Measurements from ENCODE around the gene MASP1. TPM values are rescaled to one million over a fixed set of nuclear protein-coding genes. Genes with fewer than 3 reads are reported as not detected.

Gene MASP1
- total RNA-seq, 1 donor from 2014 or later = not detected

DNA sequence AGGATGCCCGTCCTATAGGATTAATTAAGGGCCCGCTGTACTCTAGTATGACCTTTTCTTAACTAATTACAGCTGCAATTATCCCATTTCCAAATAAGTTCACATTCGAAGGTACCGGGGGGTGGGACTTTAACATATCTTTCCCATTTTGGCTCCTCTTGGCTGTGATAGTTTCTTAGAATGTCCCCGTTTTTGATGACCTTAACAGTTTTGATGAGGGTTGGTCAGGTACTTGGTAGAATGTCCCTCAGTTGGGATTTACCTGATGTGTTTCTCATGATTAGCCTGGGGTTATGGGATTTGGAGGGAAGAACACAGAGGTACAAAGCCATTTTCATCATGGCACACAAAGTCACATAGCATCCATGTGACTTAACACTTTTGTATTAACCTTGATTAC is 76.1 kb downstream of the MASP1 start:
- TF ChIP-seq, protein P1, sequence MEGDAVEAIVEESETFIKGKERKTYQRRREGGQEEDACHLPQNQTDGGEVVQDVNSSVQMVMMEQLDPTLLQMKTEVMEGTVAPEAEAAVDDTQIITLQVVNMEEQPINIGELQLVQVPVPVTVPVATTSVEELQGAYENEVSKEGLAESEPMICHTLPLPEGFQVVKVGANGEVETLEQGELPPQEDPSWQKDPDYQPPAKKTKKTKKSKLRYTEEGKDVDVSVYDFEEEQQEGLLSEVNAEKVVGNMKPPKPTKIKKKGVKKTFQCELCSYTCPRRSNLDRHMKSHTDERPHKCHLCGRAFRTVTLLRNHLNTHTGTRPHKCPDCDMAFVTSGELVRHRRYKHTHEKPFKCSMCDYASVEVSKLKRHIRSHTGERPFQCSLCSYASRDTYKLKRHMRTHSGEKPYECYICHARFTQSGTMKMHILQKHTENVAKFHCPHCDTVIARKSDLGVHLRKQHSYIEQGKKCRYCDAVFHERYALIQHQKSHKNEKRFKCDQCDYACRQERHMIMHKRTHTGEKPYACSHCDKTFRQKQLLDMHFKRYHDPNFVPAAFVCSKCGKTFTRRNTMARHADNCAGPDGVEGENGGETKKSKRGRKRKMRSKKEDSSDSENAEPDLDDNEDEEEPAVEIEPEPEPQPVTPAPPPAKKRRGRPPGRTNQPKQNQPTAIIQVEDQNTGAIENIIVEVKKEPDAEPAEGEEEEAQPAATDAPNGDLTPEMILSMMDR (conservative IDR thresholded peaks at IDR 0.05; ENCODE audit: low read depth, low read length) = no peak
- no peak overlapping the region for H3K4me3 ChIP-seq (ENCODE audit: low read depth, low read length)
- DNase-seq (ENCODE audit: low read depth) = no peak

DNA sequence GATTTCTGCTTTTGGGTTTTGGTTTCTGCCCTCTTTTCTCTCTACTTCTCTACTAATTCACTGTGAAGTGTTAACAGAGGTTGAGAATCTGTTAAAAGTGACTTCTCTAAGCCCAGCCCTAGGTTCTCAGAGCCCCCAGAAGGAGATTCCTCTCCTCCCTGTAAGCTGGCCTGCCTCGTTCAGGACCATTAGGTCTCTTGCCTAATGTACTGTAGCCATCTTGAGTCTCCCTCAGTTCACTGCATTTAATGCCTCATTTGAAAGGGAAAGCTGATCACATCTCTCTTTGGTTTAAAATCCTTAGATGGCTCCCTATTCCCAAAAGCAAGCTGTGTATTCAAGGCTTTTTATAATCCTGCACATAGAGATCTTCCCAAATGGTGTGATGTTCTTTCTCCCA is 77.9 kb downstream of the MASP1 start:
- H3K4me3 ChIP-seq (ENCODE audit: low read depth, low read length) = no peak overlapping the region
- no peak for DNase-seq (ENCODE audit: low read depth)
- TF ChIP-seq, protein P1 (conservative IDR thresholded peaks at IDR 0.05; ENCODE audit: low read depth, low read length) = no peak

DNA sequence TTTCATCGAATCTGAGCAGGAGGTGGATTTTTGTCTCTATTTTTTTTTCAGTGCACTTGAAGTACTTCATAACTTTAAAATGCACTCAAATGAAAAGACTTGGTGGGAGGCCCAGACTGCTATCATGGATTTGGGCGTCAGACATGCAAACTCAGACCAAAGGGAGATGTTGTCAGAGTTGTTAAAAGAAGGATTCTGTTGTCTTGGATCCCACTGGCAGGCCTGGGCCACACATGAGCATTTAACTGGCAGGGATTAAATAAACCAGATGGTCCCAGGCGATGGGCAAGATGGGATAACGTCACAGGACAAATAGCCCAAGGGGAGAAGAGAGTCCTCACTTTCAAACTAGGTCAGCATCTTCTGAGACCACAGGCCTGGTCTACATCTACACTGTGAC is 78.8 kb downstream of the MASP1 start:
- TF ChIP-seq, protein P1 (conservative IDR thresholded peaks at IDR 0.05; ENCODE audit: low read depth, low read length) = no peak
- DNase-seq (ENCODE audit: low read depth) = no peak
- no peak overlapping the region for H3K4me3 ChIP-seq (ENCODE audit: low read depth, low read length)

DNA sequence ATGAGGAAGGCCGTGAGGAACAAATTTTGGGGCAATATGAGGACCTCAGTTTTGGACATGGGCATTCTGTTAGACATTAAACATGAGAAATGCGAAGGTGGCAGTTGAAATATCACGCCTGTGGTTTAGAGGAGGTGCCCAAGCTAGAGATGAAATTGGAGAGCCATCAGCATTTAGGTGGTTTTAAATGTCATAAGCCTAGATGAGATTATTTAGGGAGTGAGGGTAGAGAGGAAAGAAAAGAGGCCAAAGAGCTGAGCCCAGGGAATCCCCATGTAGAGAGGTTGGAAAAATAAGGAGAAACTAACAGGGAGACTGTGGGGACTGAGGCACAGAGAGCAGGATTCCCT is 79.4 kb downstream of the MASP1 start:
- TF ChIP-seq, protein P1 (conservative IDR thresholded peaks at IDR 0.05; ENCODE audit: low read depth, low read length) = no peak
- no peak overlapping the region for H3K4me3 ChIP-seq (ENCODE audit: low read depth, low read length)
- no peak for DNase-seq (ENCODE audit: low read depth)

DNA sequence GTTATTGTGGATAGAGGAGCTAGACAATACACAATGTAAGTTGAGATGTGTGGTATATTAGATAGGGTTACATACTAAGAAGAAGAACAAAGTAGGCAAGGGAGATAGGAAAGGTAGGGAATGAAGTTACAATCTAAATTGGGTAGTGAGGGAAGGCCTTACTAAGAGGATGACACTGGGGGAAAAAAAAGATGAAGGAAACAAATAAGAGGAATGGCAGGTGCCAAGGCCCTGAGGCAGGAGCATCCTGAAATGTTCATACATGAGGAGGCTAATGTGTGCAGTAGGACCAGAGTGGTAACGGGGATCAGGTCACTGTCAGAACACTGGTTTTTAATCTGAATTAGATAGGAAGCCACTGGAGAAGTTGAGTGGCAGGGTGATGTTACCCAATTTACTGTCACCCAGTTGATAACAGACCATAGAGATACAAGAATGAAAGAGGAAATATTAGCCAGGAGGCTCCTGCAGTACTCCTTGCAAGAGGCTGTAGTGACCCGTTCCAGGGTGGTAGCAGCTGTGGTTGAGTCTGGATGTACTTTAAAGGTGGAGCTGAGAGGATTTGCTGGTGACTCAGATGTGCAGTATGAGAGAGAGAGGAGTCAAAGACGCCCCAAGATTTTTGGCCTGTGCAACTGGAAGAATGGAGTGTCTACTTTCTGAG is 79.9 kb downstream of the MASP1 start:
- no peak overlapping the region for H3K4me3 ChIP-seq (ENCODE audit: low read depth, low read length)
- no peak for DNase-seq (ENCODE audit: low read depth)
- TF ChIP-seq, protein P1 (conservative IDR thresholded peaks at IDR 0.05; ENCODE audit: low read depth, low read length) = no peak

DNA sequence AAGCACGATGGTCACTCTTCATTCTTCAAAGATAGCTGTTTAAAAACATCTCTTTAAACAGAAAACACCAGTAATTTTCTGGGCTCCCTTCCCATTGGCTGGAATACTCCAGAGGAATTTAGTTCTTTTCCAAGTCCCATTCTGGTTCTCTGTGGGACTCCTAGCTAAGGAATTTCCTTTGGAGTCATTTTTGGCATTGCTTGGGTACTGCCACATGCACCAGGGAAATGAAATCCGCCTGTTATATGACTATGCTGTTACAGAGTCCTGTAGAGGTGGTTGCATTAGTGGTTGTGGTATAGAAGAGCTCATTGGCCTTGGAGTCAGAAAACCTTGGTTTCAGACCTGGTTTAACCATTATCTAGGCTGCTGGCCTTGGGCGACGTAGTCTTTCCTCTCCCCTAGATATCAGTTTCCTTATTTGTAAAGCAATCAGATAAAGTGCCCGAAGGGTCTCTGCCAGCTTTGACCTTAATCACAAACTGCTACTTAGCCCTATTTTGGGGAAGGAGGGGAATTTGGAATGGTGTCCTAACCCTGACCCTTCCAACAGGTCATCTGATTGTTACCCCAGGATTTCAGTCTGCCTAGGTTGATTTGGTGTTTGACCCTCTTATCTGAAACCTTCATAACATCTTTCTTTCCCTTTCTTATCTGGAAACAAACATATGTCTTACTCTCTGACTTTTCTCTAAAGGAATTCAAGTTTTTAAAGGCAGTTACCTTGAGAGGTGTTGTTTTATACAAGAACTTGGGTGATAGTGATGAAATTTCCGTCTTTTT is 80.8 kb downstream of the MASP1 start:
- no peak overlapping the region for H3K4me3 ChIP-seq (ENCODE audit: low read depth, low read length)
- no peak for DNase-seq (ENCODE audit: low read depth)
- TF ChIP-seq, protein P1 (conservative IDR thresholded peaks at IDR 0.05; ENCODE audit: low read depth, low read length) = no peak

All from epithelial cell of proximal tubule (primary cell).